GM18870 (cell line): ENCODE data around the gene ATP6AP1.

Experiments used
- ATAC-seq: cut with Tn5 transposase; IDR thresholded peaks from one replicate; pipeline ENCODE4 v1.9.1; 2021; ENCODE audit warnings: moderate library complexity; ENCODE audit not compliant: unreplicated experiment

Gene ATP6AP1

GRCh38 chrX:154445776-154446175, 17.3 kb downstream of the ATP6AP1 start:
- no peak for ATAC-seq

GRCh38 chrX:154446430-154446829, 18.0 kb downstream of the ATP6AP1 start:
- no peak for ATAC-seq

GRCh38 chrX:154448484-154448883, 20.0 kb downstream of the ATP6AP1 start:
- ATAC-seq, result no peak

- no peak for ATAC-seq
Measured at GRCh38 chrX:154449618-154450017, 21.1 kb downstream of the ATP6AP1 start.

GRCh38 chrX:154450312-154450711, 21.8 kb downstream of the ATP6AP1 start:
- no peak for ATAC-seq

- no peak for ATAC-seq
Measured at GRCh38 chrX:154452823-154453222, 24.3 kb downstream of the ATP6AP1 start.

- no peak for ATAC-seq
Measured at GRCh38 chrX:154457491-154458115, 29.1 kb downstream of the ATP6AP1 start.

GRCh38 chrX:154458116-154458953, 29.9 kb downstream of the ATP6AP1 start, which contains the start of gene PLXNA3:
PLXNA3 (plus strand) TSS chrX:154458281; CDS start chrX:154460184, 1,903 bp downstream.
- no peak for ATAC-seq

- ATAC-seq, result no peak
Measured at GRCh38 chrX:154458954-154459778, 30.7 kb downstream of the ATP6AP1 start.

- ATAC-seq, result no peak
Measured at GRCh38 chrX:154459832-154460231, 31.4 kb downstream of the ATP6AP1 start.

GRCh38 chrX:154460326-154460725, 31.8 kb downstream of the ATP6AP1 start:
- ATAC-seq, result no peak

GRCh38 chrX:154462396-154462795, 33.9 kb downstream of the ATP6AP1 start:
- no peak for ATAC-seq

- ATAC-seq, result no peak
Measured at GRCh38 chrX:154463611-154464220, 35.2 kb downstream of the ATP6AP1 start.

- ATAC-seq, result no peak
Measured at GRCh38 chrX:154464806-154465365, 36.4 kb downstream of the ATP6AP1 start.

- ATAC-seq, result no peak
Measured at GRCh38 chrX:154465601-154466000, 37.1 kb downstream of the ATP6AP1 start.

GRCh38 chrX:154466036-154466435, 37.6 kb downstream of the ATP6AP1 start:
- no peak for ATAC-seq

GRCh38 chrX:154466907-154467306, 38.4 kb downstream of the ATP6AP1 start:
- no peak for ATAC-seq

GRCh38 chrX:154467556-154467955, 39.1 kb downstream of the ATP6AP1 start:
- no peak for ATAC-seq

- no peak for ATAC-seq
Measured at GRCh38 chrX:154468217-154468616, 39.7 kb downstream of the ATP6AP1 start.

- no peak for ATAC-seq
Measured at GRCh38 chrX:154469114-154469513, 40.6 kb downstream of the ATP6AP1 start.

- no peak for ATAC-seq
Measured at GRCh38 chrX:154469880-154470279, 41.4 kb downstream of the ATP6AP1 start.
